Activated naive CD8-positive, alpha-beta T cell treated with anti-CD3 and anti-CD28 coated beads for 36 hours (primary cell): ENCODE measurements around the gene PON3. TPM values are rescaled to one million over a fixed set of nuclear protein-coding genes. Genes with fewer than 3 reads are reported as not detected.
A peak's percentile ranks its signal among the peaks of the same experiment; 100 is the strongest.

Experiments
- DNase-seq: peaks from one replicate; pipeline ENCODE4 v3.0.0; 2021
- H3K27ac Mint-ChIP-seq: one replicate; pipeline ENCODE4 v1.8.0; 2022; ENCODE audit warnings: mild to moderate bottlenecking, moderate library complexity, mixed read lengths
- H3K27me3 Mint-ChIP-seq: one replicate; pipeline ENCODE4 v1.8.0; 2022; ENCODE audit warnings: mild to moderate bottlenecking, mixed read lengths
- H3K36me3 Mint-ChIP-seq: one replicate; pipeline ENCODE4 v1.8.0; 2021; ENCODE audit warnings: mild to moderate bottlenecking, mixed read lengths
- H3K4me1 Mint-ChIP-seq: one replicate; pipeline ENCODE4 v1.8.0; 2021; ENCODE audit warnings: mixed read lengths
- H3K4me3 Mint-ChIP-seq: one replicate; pipeline ENCODE4 v1.8.0; 2022; ENCODE audit warnings: mild to moderate bottlenecking, moderate library complexity, mixed read lengths
- H3K9me3 Mint-ChIP-seq: one replicate; pipeline ENCODE4 v1.8.0; 2022; ENCODE audit warnings: mixed read lengths
- total RNA-seq, 2 experiments: library from RNA; stranded (reverse); gene quantifications; one replicate each; pipeline ENCODE4 v1.2.3, GENCODE V29; 2021

PON3 gene
- total RNA-seq, 2 experiments from 2014 or later, result 0.32 TPM; not detected in 1

- Mint-ChIP-seq H3K4me1 (peaks cover 4% of the 10 kb centered on the region), H3K4me3 (no peak overlapping the region), H3K27me3 (no peaks in the 10 kb centered on the region), H3K9me3 (no peaks in the 10 kb centered on the region), H3K36me3 (no peaks in the 10 kb centered on the region), H3K27ac (no peak overlapping the region)
- no peak for DNase-seq
Observed at GRCh38 chr7:95335093-95335492, 61.1 kb downstream of the PON3 start.

GRCh38 chr7:95334447-95334846, 61.7 kb downstream of the PON3 start:
- Mint-ChIP-seq H3K27me3 (no peaks in the 10 kb centered on the region), H3K36me3 (no peaks in the 10 kb centered on the region), H3K4me1 (peaks cover 6% of the 10 kb centered on the region), H3K27ac (no peak overlapping the region), H3K4me3 (no peak overlapping the region), H3K9me3 (no peaks in the 10 kb centered on the region)
- no peak for DNase-seq

- Mint-ChIP-seq H3K27ac (peak overlapping the region; percentile 56), H3K27me3 (peaks cover 10% of the 10 kb centered on the region)
Observed at GRCh38 chr7:95330961-95331337, 65.2 kb downstream of the PON3 start.

GRCh38 chr7:95330204-95330960, 65.8 kb downstream of the PON3 start:
- Mint-ChIP-seq H3K4me1 (peaks cover 6% of the 10 kb centered on the region), H3K9me3 (peaks cover 3% of the 10 kb centered on the region), H3K27ac (peak overlapping the region; percentile 56), H3K27me3 (peaks cover 12% of the 10 kb centered on the region), H3K36me3 (peaks cover 2% of the 10 kb centered on the region), H3K4me3 (peak overlapping the region; percentile 60)
- no peak for DNase-seq

More at GRCh38 chr7:95330961-95331337, 65.2 kb downstream of the PON3 start:
- Mint-ChIP-seq H3K4me1 (peaks cover 6% of the 10 kb centered on the region), H3K9me3 (peaks cover 3% of the 10 kb centered on the region), H3K4me3 (peak overlapping the region; percentile 60), H3K36me3 (peaks cover 2% of the 10 kb centered on the region)
- DNase-seq, result no peak

- Mint-ChIP-seq H3K4me3 (no peak overlapping the region), H3K36me3 (peaks cover 2% of the 10 kb centered on the region), H3K9me3 (peaks cover 3% of the 10 kb centered on the region), H3K27ac (no peak overlapping the region), H3K27me3 (peaks cover 19% of the 10 kb centered on the region), H3K4me1 (peaks cover 13% of the 10 kb centered on the region)
- DNase-seq, result no peak
Observed at GRCh38 chr7:95327356-95327755, 68.8 kb downstream of the PON3 start.

GRCh38 chr7:95324431-95324830, 71.7 kb downstream of the PON3 start, which contains the start of gene PON1:
PON1 (minus strand) TSS chr7:95324532; CDS start chr7:95324475, 57 bp downstream.
- Mint-ChIP-seq H3K36me3 (peaks cover 2% of the 10 kb centered on the region), H3K4me3 (no peak within 1 kb of the TSS)

GRCh38 chr7:95323410-95324129, 72.6 kb downstream of the PON3 start:
- no peak overlapping the region for H3K27ac Mint-ChIP-seq
- H3K4me1 Mint-ChIP-seq, result peaks cover 7% of the 10 kb centered on the region
- H3K27me3 Mint-ChIP-seq, result peaks cover 19% of the 10 kb centered on the region
- H3K9me3 Mint-ChIP-seq, result peaks cover 3% of the 10 kb centered on the region
- H3K36me3 Mint-ChIP-seq, result peaks cover 2% of the 10 kb centered on the region
- H3K4me3 Mint-ChIP-seq, result no peak overlapping the region
- no peak for DNase-seq

More at GRCh38 chr7:95324431-95324830, 71.7 kb downstream of the PON3 start, which contains the start of gene PON1:
- Mint-ChIP-seq H3K27ac (no peak within 1 kb of the TSS), H3K9me3 (peaks cover 3% of the 10 kb centered on the region), H3K27me3 (peaks cover 19% of the 10 kb centered on the region), H3K4me1 (peaks cover 7% of the 10 kb centered on the region)
- DNase-seq, result peak; percentile 22

GRCh38 chr7:95322854-95323253, 73.3 kb downstream of the PON3 start:
- no peak overlapping the region for H3K4me3 Mint-ChIP-seq
- no peak overlapping the region for H3K27ac Mint-ChIP-seq
- peaks cover 2% of the 10 kb centered on the region for H3K36me3 Mint-ChIP-seq
- no peak for DNase-seq
- H3K27me3 Mint-ChIP-seq, result peaks cover 19% of the 10 kb centered on the region
- H3K9me3 Mint-ChIP-seq, result peaks cover 3% of the 10 kb centered on the region
- H3K4me1 Mint-ChIP-seq, result peaks cover 7% of the 10 kb centered on the region

GRCh38 chr7:95322396-95322795, 73.8 kb downstream of the PON3 start:
- Mint-ChIP-seq H3K27ac (no peak overlapping the region), H3K4me3 (no peak overlapping the region), H3K4me1 (peaks cover 7% of the 10 kb centered on the region), H3K27me3 (peaks cover 15% of the 10 kb centered on the region), H3K36me3 (no peaks in the 10 kb centered on the region), H3K9me3 (peaks cover 3% of the 10 kb centered on the region)
- no peak for DNase-seq

- H3K36me3 Mint-ChIP-seq, result no peaks in the 10 kb centered on the region
- H3K27me3 Mint-ChIP-seq, result peaks cover 13% of the 10 kb centered on the region
- H3K4me3 Mint-ChIP-seq, result no peak overlapping the region
Observed at GRCh38 chr7:95321720-95322119, 74.5 kb downstream of the PON3 start.

GRCh38 chr7:95320651-95321050, 75.5 kb downstream of the PON3 start:
- peaks cover 7% of the 10 kb centered on the region for H3K4me1 Mint-ChIP-seq
- no peaks in the 10 kb centered on the region for H3K36me3 Mint-ChIP-seq
- no peak overlapping the region for H3K4me3 Mint-ChIP-seq
- no peaks in the 10 kb centered on the region for H3K9me3 Mint-ChIP-seq
- H3K27me3 Mint-ChIP-seq, result peaks cover 9% of the 10 kb centered on the region
- no peak overlapping the region for H3K27ac Mint-ChIP-seq
- no peak for DNase-seq

More at GRCh38 chr7:95321720-95322119, 74.5 kb downstream of the PON3 start:
- Mint-ChIP-seq H3K4me1 (peaks cover 7% of the 10 kb centered on the region), H3K27ac (no peak overlapping the region), H3K9me3 (peaks cover 3% of the 10 kb centered on the region)
- no peak for DNase-seq

GRCh38 chr7:95319570-95319969, 76.6 kb downstream of the PON3 start:
- no peaks in the 10 kb centered on the region for H3K27me3 Mint-ChIP-seq
- H3K27ac Mint-ChIP-seq, result no peak overlapping the region
- DNase-seq, result no peak
- H3K36me3 Mint-ChIP-seq, result no peaks in the 10 kb centered on the region
- no peak overlapping the region for H3K4me3 Mint-ChIP-seq
- H3K4me1 Mint-ChIP-seq, result peaks cover 1% of the 10 kb centered on the region
- no peaks in the 10 kb centered on the region for H3K9me3 Mint-ChIP-seq

GRCh38 chr7:95318501-95319100, 77.6 kb downstream of the PON3 start:
- Mint-ChIP-seq H3K9me3 (no peaks in the 10 kb centered on the region), H3K27me3 (no peaks in the 10 kb centered on the region), H3K36me3 (no peaks in the 10 kb centered on the region), H3K4me3 (no peak overlapping the region), H3K27ac (no peak overlapping the region), H3K4me1 (no peaks in the 10 kb centered on the region)
- DNase-seq, result no peak

GRCh38 chr7:95317966-95318365, 78.2 kb downstream of the PON3 start:
- H3K9me3 Mint-ChIP-seq, result no peaks in the 10 kb centered on the region
- no peaks in the 10 kb centered on the region for H3K36me3 Mint-ChIP-seq
- H3K4me1 Mint-ChIP-seq, result no peaks in the 10 kb centered on the region
- H3K27ac Mint-ChIP-seq, result no peak overlapping the region
- no peak overlapping the region for H3K4me3 Mint-ChIP-seq
- no peak for DNase-seq
- no peaks in the 10 kb centered on the region for H3K27me3 Mint-ChIP-seq

- H3K36me3 Mint-ChIP-seq, result no peaks in the 10 kb centered on the region
Observed at GRCh38 chr7:95317546-95317945, 78.6 kb downstream of the PON3 start.

More at GRCh38 chr7:95317546-95317945, 78.6 kb downstream of the PON3 start:
- no peaks in the 10 kb centered on the region for H3K27me3 Mint-ChIP-seq
- no peak overlapping the region for H3K4me3 Mint-ChIP-seq
- H3K27ac Mint-ChIP-seq, result no peak overlapping the region
- no peaks in the 10 kb centered on the region for H3K9me3 Mint-ChIP-seq
- H3K4me1 Mint-ChIP-seq, result no peaks in the 10 kb centered on the region
- DNase-seq, result no peak
